Nasal cavity respiratory epithelium epithelial cell of viscerocranial mucosa (primary cell): Measurements from ENCODE around the gene IFI6. TPM values are rescaled to one million over a fixed set of nuclear protein-coding genes. Genes with fewer than 3 reads are reported as not detected.

ENCODE experiments used
- total RNA-seq: library from RNA; depleted of rRNA; stranded (reverse); fragments of >200 nt; gene quantifications from 2 replicates; pipeline ENCODE4 v1.2.3, GENCODE V29; 2014

The IFI6 gene
- 9.3 and 101 TPM in 2 replicates for total RNA-seq

GRCh38 chr1:27671964-27672749 is at the start of gene IFI6:
Gene IFI6, minus strand, starts transcription at chr1:27672192. Its CDS starts 2,878 bp downstream, at chr1:27669314.

GRCh38 chr1:27634985-27635367 is 37.0 kb downstream of the IFI6 start, which contains the start of gene FGR:
Gene FGR, minus strand, starts transcription at chr1:27635185. Its CDS starts 11,269 bp downstream, at chr1:27623916.

Other genes starting within 250 kb of the IFI6 start
- 28.7 and 63.1 TPM in 2 replicates for gene WASF2, start 182.0 kb downstream of the IFI6 start, total RNA-seq
- 3.8 and 19.1 TPM in 2 replicates for gene AHDC1, start 68.0 kb downstream of the IFI6 start, total RNA-seq
- gene FGR, start 37.0 kb downstream of the IFI6 start, total RNA-seq = under 0.01 and 0.50 TPM in 2 replicates
- gene FAM76A, start 53.8 kb upstream of the IFI6 start, total RNA-seq = 14.0 and 15.3 TPM in 2 replicates
- gene STX12, start 101.0 kb upstream of the IFI6 start, total RNA-seq = 39.0 and 68.7 TPM in 2 replicates
- gene PPP1R8, start 158.6 kb upstream of the IFI6 start, total RNA-seq = 49.6 and 57.1 TPM in 2 replicates
- 4.1 and 5.7 TPM in 2 replicates for gene THEMIS2, start 200.4 kb upstream of the IFI6 start, total RNA-seq
- 41.8 and 54.3 TPM in 2 replicates for gene RPA2, start 242.4 kb upstream of the IFI6 start, total RNA-seq